GM12891 (cell line): Measurements from ENCODE around the gene LSM3.

ENCODE experiments used
- POLR2A ChIP-seq: IDR thresholded peaks from 2 replicates; pipeline ENCODE4 v1.6.1; 2011; ENCODE audit warnings: low read depth, low read length, control low read depth
- POLR2AphosphoS5 ChIP-seq: IDR thresholded peaks from 2 replicates; pipeline ENCODE4 v1.6.1; 2011; ENCODE audit warnings: low read depth, low read length, control low read depth
- POU2F2 ChIP-seq: IDR thresholded peaks from 2 replicates; pipeline ENCODE4 v1.6.1; 2011; ENCODE audit warnings: low read depth, mild to moderate bottlenecking, control low read depth, low read length, moderate library complexity
- SPI1 ChIP-seq: IDR thresholded peaks from 2 replicates; pipeline ENCODE4 v1.6.1; 2011; ENCODE audit warnings: low read depth, low read length, control low read depth

DNA sequence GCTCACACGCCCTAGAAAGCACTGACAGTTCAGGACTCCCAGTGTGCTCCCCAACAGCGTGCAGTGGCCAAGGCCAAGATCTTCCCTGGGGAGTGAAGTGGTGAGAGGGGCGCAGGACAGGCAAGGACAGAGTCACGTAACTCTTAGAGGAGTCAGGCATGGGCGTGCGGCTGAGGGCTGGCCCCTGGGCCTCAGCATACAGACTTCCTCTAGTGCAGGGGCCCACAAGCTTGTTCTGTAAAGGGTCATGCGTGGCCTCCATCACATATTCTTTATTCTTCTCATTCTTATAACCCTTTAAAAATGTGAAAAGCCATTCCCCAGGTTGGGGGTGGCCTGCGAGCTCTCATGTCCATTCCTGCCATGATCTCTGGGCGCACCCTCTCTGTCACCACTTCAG, 28.5 kb upstream of the LSM3 start:
- TF ChIP-seq POLR2AphosphoS5 (no peak), POLR2A (no peak), SPI1 (no peak), POU2F2 (no peak)
